ENCODE data around the gene ZNF581. TPM values are rescaled to one million over a fixed set of nuclear protein-coding genes. Genes with fewer than 3 reads are reported as not detected.

The ZNF581 gene
- total RNA-seq, 1 donor from 2014 or later = 29.6 TPM

DNA sequence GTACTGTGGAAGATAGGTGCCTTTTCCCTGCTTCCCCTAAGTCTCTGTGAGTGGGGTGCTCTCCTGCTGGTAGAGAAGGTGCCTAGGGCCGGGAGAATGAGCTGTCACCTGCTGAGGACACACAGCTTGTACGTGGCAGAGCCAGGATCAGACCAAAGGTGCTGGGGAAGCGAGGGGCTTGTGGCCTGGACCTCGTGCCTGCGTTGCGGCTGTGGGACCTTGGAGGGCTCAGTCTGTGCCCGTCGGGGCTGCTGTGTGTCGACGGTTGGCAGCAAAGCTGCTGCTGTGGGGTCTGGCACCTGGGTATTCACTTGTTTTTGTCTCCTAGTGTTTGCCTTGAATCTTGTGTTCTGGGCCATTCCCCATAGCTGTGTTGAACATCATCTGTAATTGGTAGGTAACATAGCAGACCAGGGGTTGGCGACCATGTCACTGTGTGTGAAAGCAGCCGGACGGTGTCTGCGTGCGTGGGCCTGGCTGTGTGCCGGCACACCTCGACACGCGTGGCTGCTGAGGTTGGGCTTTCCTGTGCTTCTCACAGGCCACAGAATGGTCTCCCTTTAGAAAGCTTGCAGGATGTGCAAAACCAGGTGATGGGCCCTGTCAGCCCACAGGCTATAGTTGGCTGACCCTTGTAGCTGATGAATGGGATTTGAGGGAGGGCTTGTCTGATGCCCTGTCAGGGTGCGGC is 20.5 kb downstream of the ZNF581 start:
- Mint-ChIP-seq H3K27me3 (ENCODE audit: unreplicated experiment) (no peaks in the 10 kb centered on the region), H3K4me1 (ENCODE audit: unreplicated experiment) (peaks cover 7% of the 10 kb centered on the region), H3K4me3 (ENCODE audit: unreplicated experiment) (no peak overlapping the region), H3K36me3 (ENCODE audit: unreplicated experiment) (peaks cover 35% of the 10 kb centered on the region), H3K9me3 (ENCODE audit: unreplicated experiment) (no peaks in the 10 kb centered on the region), H3K27ac (ENCODE audit: unreplicated experiment) (no peak overlapping the region)
- DNase-seq (ENCODE audit: extremely low spot score, unreplicated experiment) = no peak
- TF ChIP-seq, protein P1, sequence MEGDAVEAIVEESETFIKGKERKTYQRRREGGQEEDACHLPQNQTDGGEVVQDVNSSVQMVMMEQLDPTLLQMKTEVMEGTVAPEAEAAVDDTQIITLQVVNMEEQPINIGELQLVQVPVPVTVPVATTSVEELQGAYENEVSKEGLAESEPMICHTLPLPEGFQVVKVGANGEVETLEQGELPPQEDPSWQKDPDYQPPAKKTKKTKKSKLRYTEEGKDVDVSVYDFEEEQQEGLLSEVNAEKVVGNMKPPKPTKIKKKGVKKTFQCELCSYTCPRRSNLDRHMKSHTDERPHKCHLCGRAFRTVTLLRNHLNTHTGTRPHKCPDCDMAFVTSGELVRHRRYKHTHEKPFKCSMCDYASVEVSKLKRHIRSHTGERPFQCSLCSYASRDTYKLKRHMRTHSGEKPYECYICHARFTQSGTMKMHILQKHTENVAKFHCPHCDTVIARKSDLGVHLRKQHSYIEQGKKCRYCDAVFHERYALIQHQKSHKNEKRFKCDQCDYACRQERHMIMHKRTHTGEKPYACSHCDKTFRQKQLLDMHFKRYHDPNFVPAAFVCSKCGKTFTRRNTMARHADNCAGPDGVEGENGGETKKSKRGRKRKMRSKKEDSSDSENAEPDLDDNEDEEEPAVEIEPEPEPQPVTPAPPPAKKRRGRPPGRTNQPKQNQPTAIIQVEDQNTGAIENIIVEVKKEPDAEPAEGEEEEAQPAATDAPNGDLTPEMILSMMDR (IDR thresholded peaks at IDR 0.05) = no peak

DNA sequence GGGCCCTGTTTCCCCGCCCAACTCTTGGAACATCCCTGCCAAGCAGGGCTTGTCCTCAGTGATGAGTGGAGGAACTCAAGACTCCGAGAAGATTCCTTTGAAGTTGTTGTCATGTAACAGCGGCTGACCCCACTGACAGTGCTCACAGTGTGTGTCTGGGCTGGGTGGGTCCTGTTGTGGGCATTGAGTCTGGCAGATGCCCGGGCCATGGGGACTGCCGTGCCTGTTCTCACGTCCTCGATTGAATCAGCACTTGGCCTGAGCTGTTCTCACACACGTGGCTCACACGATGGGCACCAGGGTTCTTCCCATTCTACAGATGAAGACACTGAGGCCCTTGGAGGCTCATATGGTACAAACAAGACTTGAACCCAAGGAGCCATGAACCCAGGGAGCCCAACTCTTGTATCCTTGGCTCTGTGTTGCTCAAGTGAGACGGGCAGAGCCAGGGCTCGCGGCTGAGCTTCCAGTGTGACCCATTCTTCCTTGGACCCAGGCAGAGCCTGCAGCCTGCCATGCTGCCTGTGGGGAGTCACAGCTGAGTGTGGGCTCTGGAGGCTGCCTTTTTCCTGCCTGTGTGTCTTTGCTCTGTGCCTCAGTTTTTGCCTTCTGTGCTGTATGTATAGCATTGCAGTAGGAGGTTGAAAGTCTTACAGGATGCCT is 23.0 kb downstream of the ZNF581 start:
- no peak for DNase-seq (ENCODE audit: extremely low spot score, unreplicated experiment)
- H3K36me3 Mint-ChIP-seq (ENCODE audit: unreplicated experiment) = peaks cover 40% of the 10 kb centered on the region
- no peaks in the 10 kb centered on the region for H3K27me3 Mint-ChIP-seq (ENCODE audit: unreplicated experiment)
- no peak overlapping the region for H3K27ac Mint-ChIP-seq (ENCODE audit: unreplicated experiment)
- H3K9me3 Mint-ChIP-seq (ENCODE audit: unreplicated experiment) = no peaks in the 10 kb centered on the region
- TF ChIP-seq, protein P1 (IDR thresholded peaks at IDR 0.05) = no peak
- no peak overlapping the region for H3K4me3 Mint-ChIP-seq (ENCODE audit: unreplicated experiment)
- peaks cover 6% of the 10 kb centered on the region for H3K4me1 Mint-ChIP-seq (ENCODE audit: unreplicated experiment)

DNA sequence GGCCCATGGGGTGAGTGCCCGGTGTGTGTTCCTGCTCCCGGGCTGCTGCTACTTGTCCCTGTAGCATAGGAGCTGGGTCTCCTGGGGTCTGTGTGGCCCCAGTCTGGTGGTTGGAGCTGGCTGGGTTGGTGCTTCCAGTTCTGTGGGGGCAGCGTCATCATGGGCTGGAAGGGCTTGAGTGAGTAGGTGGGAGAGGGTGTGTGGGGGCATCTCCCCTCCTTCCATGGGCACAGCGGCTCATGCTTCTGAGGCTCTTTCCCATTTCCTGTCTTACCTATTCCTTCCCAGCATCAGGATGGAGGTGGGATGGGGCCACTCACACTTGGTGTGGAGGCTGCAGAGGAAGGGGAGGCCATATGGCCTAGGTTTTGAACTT is 23.5 kb downstream of the ZNF581 start:
- Mint-ChIP-seq H3K4me3 (ENCODE audit: unreplicated experiment) (no peak overlapping the region), H3K27ac (ENCODE audit: unreplicated experiment) (no peak overlapping the region), H3K9me3 (ENCODE audit: unreplicated experiment) (no peaks in the 10 kb centered on the region), H3K4me1 (ENCODE audit: unreplicated experiment) (peaks cover 9% of the 10 kb centered on the region), H3K36me3 (ENCODE audit: unreplicated experiment) (peaks cover 38% of the 10 kb centered on the region), H3K27me3 (ENCODE audit: unreplicated experiment) (no peaks in the 10 kb centered on the region)
- TF ChIP-seq, protein P1 (IDR thresholded peaks at IDR 0.05) = no peak
- no peak for DNase-seq (ENCODE audit: extremely low spot score, unreplicated experiment)

DNA sequence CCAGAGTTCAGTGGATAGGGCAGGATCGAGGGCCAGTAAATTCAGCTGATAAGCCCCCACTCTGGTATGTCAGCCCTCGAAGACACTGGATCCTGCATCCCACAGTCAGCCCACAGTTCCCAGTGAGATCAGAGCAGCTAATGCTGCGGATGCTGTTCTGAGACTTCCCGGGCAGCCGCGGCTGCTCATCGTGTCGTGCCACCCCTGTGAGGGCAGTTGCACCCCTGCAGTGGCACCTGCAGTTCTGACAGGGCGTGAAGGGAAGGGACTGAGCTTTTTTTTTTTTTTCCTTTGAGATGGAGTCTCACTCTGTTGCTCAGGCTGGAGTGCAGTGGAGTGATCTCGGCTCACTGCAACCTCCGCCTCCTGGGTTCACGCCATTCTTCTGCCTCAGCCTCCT is 24.1 kb downstream of the ZNF581 start:
- H3K4me1 Mint-ChIP-seq (ENCODE audit: unreplicated experiment) = peaks cover 12% of the 10 kb centered on the region
- no peak overlapping the region for H3K27ac Mint-ChIP-seq (ENCODE audit: unreplicated experiment)
- TF ChIP-seq, protein P1 (IDR thresholded peaks at IDR 0.05) = no peak
- DNase-seq (ENCODE audit: extremely low spot score, unreplicated experiment) = no peak
- H3K4me3 Mint-ChIP-seq (ENCODE audit: unreplicated experiment) = no peak overlapping the region
- peaks cover 36% of the 10 kb centered on the region for H3K36me3 Mint-ChIP-seq (ENCODE audit: unreplicated experiment)
- H3K9me3 Mint-ChIP-seq (ENCODE audit: unreplicated experiment) = no peaks in the 10 kb centered on the region
- H3K27me3 Mint-ChIP-seq (ENCODE audit: unreplicated experiment) = no peaks in the 10 kb centered on the region

DNA sequence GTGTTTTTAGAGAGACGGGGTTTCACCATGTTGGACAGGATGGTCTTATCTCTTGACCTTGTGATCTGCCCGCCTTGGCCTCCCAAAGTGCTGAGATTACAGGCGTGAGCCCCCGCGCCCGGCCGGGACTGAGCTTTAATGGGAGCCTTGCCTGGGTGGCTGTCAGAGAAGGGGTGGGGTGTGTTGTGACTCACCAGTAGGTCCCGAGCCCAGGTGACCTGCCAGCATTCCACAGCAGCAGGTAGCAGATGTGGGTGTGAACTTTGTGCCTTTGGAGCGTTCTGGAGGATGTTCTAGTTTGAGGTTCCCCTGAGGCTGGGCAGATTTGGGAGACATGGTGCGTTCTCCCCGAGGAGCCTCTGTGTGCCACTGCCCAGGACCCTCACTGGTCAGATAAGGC is 24.5 kb downstream of the ZNF581 start:
- Mint-ChIP-seq H3K4me3 (ENCODE audit: unreplicated experiment) (no peak overlapping the region), H3K9me3 (ENCODE audit: unreplicated experiment) (no peaks in the 10 kb centered on the region), H3K27me3 (ENCODE audit: unreplicated experiment) (no peaks in the 10 kb centered on the region), H3K27ac (ENCODE audit: unreplicated experiment) (no peak overlapping the region), H3K36me3 (ENCODE audit: unreplicated experiment) (peaks cover 33% of the 10 kb centered on the region), H3K4me1 (ENCODE audit: unreplicated experiment) (peaks cover 12% of the 10 kb centered on the region)
- DNase-seq (ENCODE audit: extremely low spot score, unreplicated experiment) = no peak
- TF ChIP-seq, protein P1 (IDR thresholded peaks at IDR 0.05) = no peak
